GM23338 (cell line): ENCODE measurements around the gene MED13L. TPM values are rescaled to one million over a fixed set of nuclear protein-coding genes. Genes with fewer than 3 reads are reported as not detected.

ENCODE experiments used
- ATAC-seq: fragments of 200-7000 bp; cut with Tn5 transposase; 3 replicates; pipeline ENCODE4 v1.9.1; 2020
- DNase-seq: peaks from one replicate; pipeline ENCODE4 v3.0.0-alpha.2; 2015; ENCODE audit warnings: low spot score
- H2AFZ ChIP-seq: fragments of 200-600 bp; sonication (generic); 2 replicates; pipeline ENCODE4 v1.8.0; 2016; ENCODE audit warnings: antibody characterized with exemption, mild to moderate bottlenecking, moderate library complexity
- H3F3A ChIP-seq: fragments of 200-600 bp; sonication (generic); replicated peaks from 2 replicates; pipeline ENCODE4 v1.8.0; 2017; ENCODE audit warnings: antibody characterized with exemption, mixed run types, low read depth
- H3K27ac ChIP-seq: fragments of 200-600 bp; sonication (generic); 2 replicates; pipeline ENCODE4 v1.6.1; 2016; ENCODE audit warnings: low read depth
- H3K27me3 ChIP-seq: fragments of 200-600 bp; sonication (generic); 2 replicates; pipeline ENCODE4 v1.8.0; 2016; ENCODE audit warnings: mild to moderate bottlenecking, mixed run types, moderate library complexity; ENCODE audit not compliant: insufficient read depth
- H3K36me3 ChIP-seq: fragments of 200-600 bp; sonication (generic); 2 replicates; pipeline ENCODE4 v1.8.0; 2016; ENCODE audit warnings: mild to moderate bottlenecking; ENCODE audit not compliant: insufficient read depth
- H3K4me1 ChIP-seq: fragments of 200-600 bp; sonication (generic); 2 replicates; pipeline ENCODE4 v1.8.0; 2016; ENCODE audit warnings: mild to moderate bottlenecking, moderate library complexity; ENCODE audit not compliant: insufficient read depth
- H3K4me2 ChIP-seq: fragments of 200-600 bp; sonication (generic); 2 replicates; pipeline ENCODE4 v1.7.1; 2017; ENCODE audit warnings: mixed run types
- H3K4me3 ChIP-seq: fragments of 200-600 bp; sonication (generic); 2 replicates; pipeline ENCODE4 v1.6.1; 2016; ENCODE audit warnings: mixed run types
- H3K79me2 ChIP-seq: fragments of 200-600 bp; sonication (generic); replicated peaks from 2 replicates; pipeline ENCODE4 v1.8.0; 2017; ENCODE audit warnings: mild to moderate bottlenecking; ENCODE audit not compliant: insufficient read depth
- H3K9me2 ChIP-seq: fragments of 200-600 bp; sonication (generic); 2 replicates; pipeline ENCODE4 v1.8.0; 2017; ENCODE audit not compliant: insufficient read depth
- H4K20me1 ChIP-seq: fragments of 200-600 bp; sonication (generic); replicated peaks from 2 replicates; pipeline ENCODE4 v1.8.0; 2017; ENCODE audit warnings: mild to moderate bottlenecking; ENCODE audit not compliant: insufficient read depth
- H3K27ac Mint-ChIP-seq: 2 replicates; pipeline ENCODE4 v1.8.0; 2020; ENCODE audit warnings: inconsistent platforms, mild to moderate bottlenecking, moderate library complexity, mixed read lengths
- H3K27me3 Mint-ChIP-seq: 3 replicates; pipeline ENCODE4 v1.8.0; 2022; ENCODE audit warnings: low read depth, mild to moderate bottlenecking, moderate library complexity, mixed read lengths, inconsistent platforms; ENCODE audit not compliant: insufficient read depth, poor library complexity
- H3K36me3 Mint-ChIP-seq: 3 replicates; pipeline ENCODE4 v1.8.0; 2021; ENCODE audit warnings: low read depth, mild to moderate bottlenecking, inconsistent platforms, moderate library complexity, mixed read lengths
- H3K4me1 Mint-ChIP-seq: 3 replicates; pipeline ENCODE4 v1.8.0; 2020; ENCODE audit warnings: mild to moderate bottlenecking, inconsistent platforms, mixed read lengths
- H3K4me3 Mint-ChIP-seq: 3 replicates; pipeline ENCODE4 v1.8.0; 2021; ENCODE audit warnings: moderate library complexity, mild to moderate bottlenecking, inconsistent platforms, mixed read lengths
- H3K9me3 Mint-ChIP-seq: 3 replicates; pipeline ENCODE4 v1.8.0; 2020; ENCODE audit warnings: moderate library complexity, mild to moderate bottlenecking, inconsistent platforms, mixed read lengths
- EZH2 ChIP-seq: fragments of 200-600 bp; sonication (generic); IDR thresholded peaks from one replicate; pipeline ENCODE4 v1.8.0; 2017; ENCODE audit warnings: antibody characterized with exemption, mild to moderate bottlenecking, low read depth; ENCODE audit not compliant: unreplicated experiment
- EZH2phosphoT487 ChIP-seq: fragments of 200-600 bp; sonication (generic); IDR thresholded peaks from one replicate; pipeline ENCODE4 v1.8.1; 2018; ENCODE audit warnings: antibody characterized with exemption; ENCODE audit not compliant: unreplicated experiment
- JUNB ChIP-seq: IDR thresholded peaks from one replicate; pipeline ENCODE4 v1.6.1; 2016; ENCODE audit warnings: antibody characterized with exemption; ENCODE audit not compliant: unreplicated experiment
- REST ChIP-seq: IDR thresholded peaks from one replicate; pipeline ENCODE4 v1.6.1; 2018; ENCODE audit warnings: antibody characterized with exemption; ENCODE audit not compliant: unreplicated experiment
- ZNF331 ChIP-seq: fragments of 250-450 bp; sonication (Bioruptor Pico); IDR thresholded peaks from 2 replicates; pipeline ENCODE4 v1.5.0; 2020; ENCODE audit warnings: low read depth, mild to moderate bottlenecking, moderate library complexity
- ZNF462 ChIP-seq: fragments of 250-450 bp; sonication (Bioruptor Pico); IDR thresholded peaks from 2 replicates; pipeline ENCODE4 v1.5.0; 2020; ENCODE audit warnings: mild to moderate bottlenecking, moderate library complexity
- polyA plus RNA-seq: library from polyadenylated mRNA; unstranded; fragments of >200 nt; fragmentation: Nextera tagmentation; extraction: Ambion mirVana; gene quantifications from 2 replicates; pipeline ENCODE4 v1.2.1, GENCODE V29; 2016
- total RNA-seq: library from RNA; depleted of rRNA; stranded (reverse); fragments of >200 nt; shearing (Covaris generic); gene quantifications from 2 replicates; pipeline ENCODE4 v1.2.3, GENCODE V29; 2014

MED13L gene
- total and polyA plus RNA-seq, 2 experiments from 2014 or later: 20.9 to 73.6 TPM

- TF ChIP-seq ZNF462 (CRISPR knock-in tag) (no peak), REST (no peak)
Measured at GRCh38 chr12:116058574-116058973, 218.9 kb downstream of the MED13L start (continued).

GRCh38 chr12:116057356-116057755 lies 220.1 kb downstream of the MED13L start:
- H3K4me1 ChIP-seq: no peaks in the 10 kb centered on the region
- H3K79me2 ChIP-seq: peaks cover 22% of the 10 kb centered on the region
- H3K4me2 ChIP-seq: no peak overlapping the region
- no peaks in the 10 kb centered on the region for H3F3A ChIP-seq
- H4K20me1 ChIP-seq: no peaks in the 10 kb centered on the region
- Mint-ChIP-seq H3K9me3 (no peaks in the 10 kb centered on the region), H3K4me1 (peaks cover 5% of the 10 kb centered on the region), H3K36me3 (no peaks in the 10 kb centered on the region), H3K27ac (no peak overlapping the region), H3K4me3 (no peak overlapping the region), H3K27me3 (no peaks in the 10 kb centered on the region)
- no peak overlapping the region for H3K27ac ChIP-seq
- no peaks in the 10 kb centered on the region for H3K36me3 ChIP-seq
- H3K9me2 ChIP-seq: no peaks in the 10 kb centered on the region
- H2AFZ ChIP-seq: no peak overlapping the region
- no peaks in the 10 kb centered on the region for H3K27me3 ChIP-seq
- ATAC-seq (no peak), DNase-seq (no peak)
- no peak overlapping the region for H3K4me3 ChIP-seq
- TF ChIP-seq ZNF331 (CRISPR knock-in tag) (no peak), EZH2 (no peak), ZNF462 (CRISPR knock-in tag) (no peak), EZH2phosphoT487 (no peak), JUNB (no peak)
